Suprapubic skin (tissue), 4 donors: ENCODE data around the gene ISG15.

Experiments used
- EP300 ChIP-seq: sonication (generic); formaldehyde crosslinking; IDR thresholded peaks from one replicate; pipeline ENCODE4 v1.6.1; 2017; ENCODE audit warnings: antibody characterized with exemption
- POLR2AphosphoS5 ChIP-seq, 3 donors: sonication (generic); formaldehyde crosslinking; IDR thresholded peaks; one replicate each; pipeline ENCODE4 v1.6.1; 2017; ENCODE audit warnings: antibody characterized with exemption in 3 of 3

DNA sequence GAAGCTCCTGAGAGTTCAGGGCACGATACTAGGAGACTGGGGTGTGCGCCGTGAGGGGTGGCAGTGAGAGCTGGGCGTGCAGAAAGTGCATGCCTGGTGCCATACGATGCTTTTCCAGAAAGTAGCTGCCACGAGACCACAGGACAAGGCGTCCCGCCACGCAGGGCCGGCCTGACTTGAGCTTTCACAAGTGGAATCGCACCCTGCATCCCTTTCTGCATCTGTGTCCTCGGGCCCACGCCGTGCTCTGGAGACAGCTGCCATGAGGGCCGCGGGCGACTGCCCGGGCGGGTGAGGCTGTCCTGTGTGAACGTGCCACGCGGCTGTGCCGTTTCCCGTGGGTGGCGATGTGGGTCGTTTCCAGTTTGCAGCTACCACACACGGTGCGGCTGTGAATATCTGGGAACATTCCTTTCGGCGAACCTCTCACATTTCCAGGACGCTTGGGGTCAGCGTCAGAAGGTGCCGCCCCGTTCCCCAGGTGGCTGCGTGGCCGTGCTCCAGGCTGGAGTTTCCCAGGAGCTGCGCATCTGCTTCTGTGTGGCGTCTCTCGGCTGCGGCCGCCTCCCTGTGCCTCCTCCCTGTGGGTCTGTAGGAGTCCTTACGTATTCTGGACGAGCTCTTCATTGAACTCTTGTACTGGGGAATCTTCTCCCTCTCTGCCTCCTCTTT is 30.4 kb upstream of the ISG15 start:
- TF ChIP-seq EP300 (no peak), POLR2AphosphoS5 (IDR thresholded peaks at IDR 0.05) (no peak)
